GM21367 (cell line): Measurements from ENCODE around the gene ZFYVE27.

Source experiments
- ATAC-seq: cut with Tn5 transposase; IDR thresholded peaks from one replicate; pipeline ENCODE4 v1.9.1; 2021; ENCODE audit not compliant: unreplicated experiment

The ZFYVE27 gene

DNA sequence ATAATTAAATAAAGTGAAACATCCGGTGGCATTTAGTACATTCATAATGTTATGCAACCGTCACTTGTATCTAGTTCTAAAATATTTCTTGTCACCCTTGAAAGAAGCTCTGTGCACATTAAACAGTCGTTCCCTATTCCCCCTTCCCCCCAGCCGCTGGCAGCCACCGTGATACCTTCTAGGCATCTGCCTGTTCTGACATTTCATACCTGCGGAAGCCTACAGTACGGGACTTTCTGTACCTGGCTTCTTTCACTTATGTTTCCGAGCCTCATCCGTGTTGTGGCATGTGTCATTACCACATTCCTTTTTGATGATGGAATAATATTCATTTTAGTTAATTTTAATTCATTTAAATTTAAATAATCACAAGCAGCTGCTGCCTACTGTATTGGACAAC lies 48.8 kb downstream of the ZFYVE27 start:
- no peak for ATAC-seq

- ATAC-seq = no peak
Measured at GRCh38 chr10:97788552-97789442, 51.9 kb downstream of the ZFYVE27 start.

- ATAC-seq = no peak
Measured at GRCh38 chr10:97789770-97790397, 53.0 kb downstream of the ZFYVE27 start.

DNA sequence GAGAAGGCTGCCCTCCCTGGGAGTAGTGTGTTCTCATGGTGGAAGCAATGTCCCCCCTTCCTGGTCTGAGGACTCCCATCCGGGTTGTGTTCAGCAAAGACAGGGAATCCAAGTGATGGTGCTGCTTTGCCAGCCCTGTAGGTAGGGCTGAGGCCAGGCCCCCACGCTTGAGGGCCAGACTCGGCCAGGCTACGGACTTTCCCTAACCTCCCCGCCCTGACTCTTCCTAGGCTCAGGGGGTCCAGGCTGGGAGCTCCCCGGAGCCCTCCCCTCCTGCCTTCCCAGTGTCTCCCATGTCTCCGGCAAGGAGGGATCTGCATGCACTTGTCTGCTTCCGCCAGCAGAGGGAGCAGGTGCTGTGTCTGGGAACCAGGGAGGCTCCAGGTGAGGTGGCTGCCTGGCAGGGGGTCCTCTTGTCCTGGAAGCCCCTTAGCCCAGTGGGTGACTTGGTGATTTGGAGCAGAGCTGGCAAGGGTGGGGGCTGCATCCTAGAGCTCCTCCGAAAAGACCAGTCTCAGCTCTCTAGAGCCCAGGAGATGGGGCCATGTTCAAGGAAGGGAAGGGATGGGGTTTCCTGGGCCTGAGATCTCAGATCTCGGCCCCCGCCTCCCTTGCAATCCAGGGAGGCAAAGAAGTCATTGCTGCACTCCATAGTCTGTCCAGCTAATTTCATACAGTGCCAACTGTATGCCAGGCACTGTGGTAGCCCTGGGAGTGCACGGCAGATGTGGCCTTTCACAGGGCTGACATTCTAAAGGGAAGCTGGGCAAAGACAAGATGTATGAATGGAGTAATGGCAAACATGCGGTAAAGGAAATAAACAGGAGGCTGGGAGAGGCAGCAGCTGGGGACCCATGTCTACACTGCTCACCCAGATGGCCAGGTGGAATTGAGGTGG lies 55.1 kb downstream of the ZFYVE27 start:
- ATAC-seq = no peak

GRCh38 chr10:97795886-97796285 lies 59.0 kb downstream of the ZFYVE27 start:
- no peak for ATAC-seq

DNA sequence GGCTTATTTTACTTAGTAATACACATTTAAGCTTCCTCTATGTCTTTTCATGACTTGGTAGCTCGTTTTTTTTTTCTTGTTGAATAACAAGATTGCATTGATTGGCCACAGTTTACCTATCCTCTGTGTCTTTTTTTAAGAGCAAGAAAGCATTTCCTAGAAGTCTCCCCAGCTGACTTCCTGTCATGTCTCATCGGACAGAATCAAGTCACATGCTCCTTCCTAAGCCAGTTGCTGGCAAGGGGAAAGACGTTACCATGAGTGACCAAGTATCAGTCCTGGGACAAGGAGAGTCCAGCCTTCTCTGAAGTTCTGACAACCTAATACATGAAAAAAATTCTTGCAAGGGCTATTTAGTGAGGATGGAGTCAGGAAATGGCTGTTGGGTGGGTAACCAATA lies 59.7 kb downstream of the ZFYVE27 start:
- ATAC-seq = no peak

DNA sequence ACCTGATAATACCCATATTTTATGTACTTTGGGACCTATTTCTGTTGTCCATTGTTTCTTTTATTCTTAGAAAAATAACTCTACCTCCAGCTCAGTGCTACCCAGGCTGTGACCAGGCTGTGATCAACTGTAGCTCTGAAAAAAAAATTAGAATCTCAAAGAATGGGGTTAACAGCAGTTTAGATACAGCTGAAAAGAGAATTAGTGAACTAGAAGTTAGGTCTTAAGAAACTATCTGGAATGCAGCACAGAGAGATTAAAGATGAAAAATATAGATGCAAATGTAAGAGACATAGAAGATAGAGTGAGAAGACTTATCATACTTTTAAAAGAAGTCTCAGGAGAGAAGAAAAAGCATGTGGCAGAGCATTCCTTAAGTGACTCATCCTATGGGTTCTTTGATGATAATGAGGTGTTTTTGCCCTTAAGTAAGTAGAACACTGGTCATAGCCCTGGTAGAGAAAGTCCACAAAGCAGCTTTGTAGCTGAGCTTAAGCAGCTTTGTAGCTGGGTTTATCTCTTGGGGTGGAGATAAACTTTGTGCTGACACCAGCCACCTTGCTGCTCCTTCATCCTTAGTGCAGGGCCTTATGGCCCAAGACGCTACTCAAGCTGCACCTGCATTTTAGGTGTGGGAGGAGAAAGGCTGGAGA lies 62.2 kb downstream of the ZFYVE27 start:
- no peak for ATAC-seq

DNA sequence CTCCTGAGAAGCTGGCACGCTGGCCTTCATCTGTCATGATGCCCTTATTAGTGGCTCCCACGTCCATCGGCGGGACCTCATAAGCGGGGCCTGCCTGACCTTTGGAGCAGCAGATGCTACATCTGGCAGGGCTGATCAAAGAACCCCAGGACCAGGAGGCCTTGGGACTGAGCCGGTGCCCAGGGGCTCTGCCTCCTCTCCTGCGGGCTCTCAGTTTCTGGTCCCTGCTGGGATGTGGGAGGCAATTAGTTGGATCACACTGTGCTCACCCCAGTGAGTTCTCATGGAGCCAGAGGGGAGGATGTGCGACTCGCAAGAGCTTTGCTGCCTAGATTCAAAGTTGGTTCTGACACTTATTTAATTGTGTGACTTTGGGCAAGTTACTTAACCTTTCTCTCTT lies 63.5 kb downstream of the ZFYVE27 start:
- ATAC-seq = no peak

GRCh38 chr10:97801422-97801821 lies 64.5 kb downstream of the ZFYVE27 start:
- ATAC-seq = no peak

DNA sequence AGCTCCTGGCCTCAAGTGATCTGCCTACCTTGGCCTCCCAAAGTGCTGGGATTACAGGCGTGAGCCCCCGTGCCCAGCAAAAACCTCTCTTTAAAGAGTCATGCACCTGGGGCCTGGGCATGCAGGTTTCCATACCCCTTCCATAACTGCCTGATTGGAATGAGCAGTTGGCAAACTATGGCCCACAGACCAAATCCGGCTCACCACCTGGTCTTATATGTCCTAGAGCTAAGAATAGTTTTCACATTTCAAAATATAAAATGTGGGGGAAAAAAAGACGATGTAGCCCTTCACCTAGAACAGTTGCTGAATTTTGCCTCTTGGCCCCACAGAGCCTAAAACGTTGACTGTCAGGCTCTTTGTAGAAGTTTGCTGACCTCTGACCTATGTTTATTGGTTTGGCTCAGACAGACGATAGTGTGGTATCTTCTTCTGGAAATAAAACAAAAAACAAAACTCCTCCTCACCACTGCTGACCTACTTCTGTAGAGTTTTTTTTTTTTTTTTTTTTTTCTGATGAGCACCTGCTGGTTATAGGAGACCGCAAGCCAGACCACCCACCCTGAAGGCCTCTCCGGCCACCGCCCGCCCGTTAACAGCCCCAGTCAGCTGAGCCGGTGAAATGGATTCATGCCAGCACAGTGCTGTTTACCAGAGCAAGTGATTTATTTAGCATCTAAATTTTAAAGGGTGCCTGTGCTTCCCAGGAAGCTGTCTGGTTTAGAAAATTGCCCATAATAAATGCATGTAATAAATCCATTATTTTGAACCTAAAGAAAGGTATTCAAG lies 68.4 kb downstream of the ZFYVE27 start:
- no peak for ATAC-seq

DNA sequence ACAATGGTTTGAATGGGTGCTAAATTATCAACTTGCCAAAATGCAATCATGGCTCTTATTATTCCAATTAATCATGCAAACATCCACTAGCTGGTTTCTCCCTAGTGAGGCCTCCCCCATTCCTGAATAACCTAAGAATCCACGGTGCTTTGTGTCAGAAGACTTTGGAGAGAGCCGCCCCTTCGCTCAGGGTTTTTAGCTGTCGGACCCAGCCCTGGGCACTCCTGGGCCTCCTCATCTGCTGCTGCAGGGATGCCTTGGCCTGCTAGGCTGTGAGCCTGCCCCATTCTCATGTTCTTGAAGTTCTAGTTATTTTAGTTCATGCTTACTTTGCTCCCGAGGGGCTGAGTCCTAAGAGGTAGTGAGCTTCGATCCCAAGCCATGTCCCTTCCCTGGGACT lies 69.0 kb downstream of the ZFYVE27 start:
- ATAC-seq = no peak

- no peak for ATAC-seq
Measured at GRCh38 chr10:97810446-97810845, 73.5 kb downstream of the ZFYVE27 start.
